Endodermal cell (in vitro differentiated cells): ENCODE measurements around the gene GRM4. TPM values are rescaled to one million over a fixed set of nuclear protein-coding genes. Genes with fewer than 3 reads are reported as not detected.

Experiments used
- DNase-seq: peaks from one replicate; pipeline ENCODE4 v3.0.0-alpha.2; 2017
- H3K27ac ChIP-seq: 2 replicates; pipeline ENCODE4 v1.5.1; 2013; ENCODE audit warnings: mild to moderate bottlenecking, low read depth, low read length, moderate library complexity
- H3K27me3 ChIP-seq: 2 replicates; pipeline ENCODE4 v1.6.1; 2013; ENCODE audit warnings: mild to moderate bottlenecking, low read length, moderate library complexity; ENCODE audit not compliant: insufficient read depth, control insufficient read depth, poor library complexity, severe bottlenecking
- H3K36me3 ChIP-seq: 2 replicates; pipeline ENCODE4 v1.7.0; 2013; ENCODE audit warnings: mild to moderate bottlenecking, low read length, moderate library complexity; ENCODE audit not compliant: control insufficient read depth, insufficient read depth
- H3K4me1 ChIP-seq: one replicate; pipeline ENCODE4 v1.7.0; 2013; ENCODE audit warnings: low read length; ENCODE audit not compliant: control insufficient read depth, insufficient read depth
- H3K4me3 ChIP-seq: 2 replicates; pipeline ENCODE4 v1.5.1; 2013; ENCODE audit warnings: mild to moderate bottlenecking, low read length, moderate library complexity
- H3K9ac ChIP-seq: 2 replicates; pipeline ENCODE4 v1.6.1; 2013; ENCODE audit warnings: mild to moderate bottlenecking, low read length, moderate library complexity; ENCODE audit not compliant: poor library complexity, severe bottlenecking; ENCODE audit errors: extremely low read depth
- H3K9me3 ChIP-seq: 2 replicates; pipeline ENCODE4 v1.6.1; 2013; ENCODE audit warnings: mild to moderate bottlenecking, low read length, moderate library complexity; ENCODE audit not compliant: control insufficient read depth
- H3K27ac Mint-ChIP-seq: 2 replicates; pipeline ENCODE4 v1.8.0; 2020; ENCODE audit warnings: mixed read lengths
- H3K27me3 Mint-ChIP-seq: 2 replicates; pipeline ENCODE4 v1.8.0; 2021; ENCODE audit warnings: mild to moderate bottlenecking, mixed read lengths; ENCODE audit not compliant: insufficient read depth
- H3K36me3 Mint-ChIP-seq: 2 replicates; pipeline ENCODE4 v1.8.0; 2020; ENCODE audit warnings: low read depth, mixed read lengths
- H3K4me1 Mint-ChIP-seq: 2 replicates; pipeline ENCODE4 v1.8.0; 2020; ENCODE audit warnings: mixed read lengths
- H3K4me3 Mint-ChIP-seq: 2 replicates; pipeline ENCODE4 v1.8.0; 2020; ENCODE audit warnings: mild to moderate bottlenecking, moderate library complexity, mixed read lengths
- H3K9me3 Mint-ChIP-seq: 2 replicates; pipeline ENCODE4 v1.8.0; 2020; ENCODE audit warnings: mild to moderate bottlenecking, mixed read lengths
- WGBS, 2 experiments: methylation state at CpG; one replicate each; pipeline versions ENCODE4 v1.1.5 to v1.1.7; 2013; ENCODE audit warnings: missing lambda C conversion rate in 2 of 2, mixed read lengths in 1 of 2; ENCODE audit not compliant: insufficient coverage in 1 of 2, insufficient read length in 1 of 2; 5-methylcytosine and 5-hydroxymethylcytosine counted together
- total RNA-seq, 2 donors: library from RNA; stranded (reverse); fragmentation: NEBNext Ultra II Directional in 1 of 2; extraction: Animal tissue kit (Norgen Biotek cat#: 25700) in 1 of 2; gene quantifications; 2 replicates in 1 of 2; 3 replicates in 1 of 2; pipeline ENCODE4 v1.2.1, GENCODE V29; 2021
- TF ChIP-seq, protein P1 (sequence below): fragments of 200-600 bp; sonication (generic); conservative IDR thresholded peaks from 2 replicates; pipeline ENCODE4 v1.5.0; 2021; ENCODE audit warnings: antibody characterized with exemption, mild to moderate bottlenecking

The GRM4 gene
- total RNA-seq, 2 donors from 2014 or later = 3.1 to 9.1 TPM

GRCh38 chr6:34047913-34048867 lies 97.7 kb downstream of the GRM4 start:
- Histone ChIP-seq H3K4me3 (no peak overlapping the region), H3K36me3 (no peaks in the 10 kb centered on the region), H3K9me3 (no peaks in the 10 kb centered on the region), H3K4me1 (peaks cover 8% of the 10 kb centered on the region), H3K27ac (no peak overlapping the region), H3K27me3 (peaks cover 17% of the 10 kb centered on the region), H3K9ac (no peak overlapping the region)
- peaks cover 31% of the 10 kb centered on the region for H3K27me3 Mint-ChIP-seq
- TF ChIP-seq, protein P1, sequence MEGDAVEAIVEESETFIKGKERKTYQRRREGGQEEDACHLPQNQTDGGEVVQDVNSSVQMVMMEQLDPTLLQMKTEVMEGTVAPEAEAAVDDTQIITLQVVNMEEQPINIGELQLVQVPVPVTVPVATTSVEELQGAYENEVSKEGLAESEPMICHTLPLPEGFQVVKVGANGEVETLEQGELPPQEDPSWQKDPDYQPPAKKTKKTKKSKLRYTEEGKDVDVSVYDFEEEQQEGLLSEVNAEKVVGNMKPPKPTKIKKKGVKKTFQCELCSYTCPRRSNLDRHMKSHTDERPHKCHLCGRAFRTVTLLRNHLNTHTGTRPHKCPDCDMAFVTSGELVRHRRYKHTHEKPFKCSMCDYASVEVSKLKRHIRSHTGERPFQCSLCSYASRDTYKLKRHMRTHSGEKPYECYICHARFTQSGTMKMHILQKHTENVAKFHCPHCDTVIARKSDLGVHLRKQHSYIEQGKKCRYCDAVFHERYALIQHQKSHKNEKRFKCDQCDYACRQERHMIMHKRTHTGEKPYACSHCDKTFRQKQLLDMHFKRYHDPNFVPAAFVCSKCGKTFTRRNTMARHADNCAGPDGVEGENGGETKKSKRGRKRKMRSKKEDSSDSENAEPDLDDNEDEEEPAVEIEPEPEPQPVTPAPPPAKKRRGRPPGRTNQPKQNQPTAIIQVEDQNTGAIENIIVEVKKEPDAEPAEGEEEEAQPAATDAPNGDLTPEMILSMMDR = no peak
- no peaks in the 10 kb centered on the region for H3K9me3 Mint-ChIP-seq
- no peak overlapping the region for H3K27ac Mint-ChIP-seq
- peaks cover 42% of the 10 kb centered on the region for H3K4me1 Mint-ChIP-seq
- H3K4me3 Mint-ChIP-seq = no peak overlapping the region
- H3K36me3 Mint-ChIP-seq = no peaks in the 10 kb centered on the region
- 76 to 78% methylated on average over 9 to 14 of the region's 15 CpGs for WGBS, 2 experiments
- peak; percentile 62 for DNase-seq

DNA sequence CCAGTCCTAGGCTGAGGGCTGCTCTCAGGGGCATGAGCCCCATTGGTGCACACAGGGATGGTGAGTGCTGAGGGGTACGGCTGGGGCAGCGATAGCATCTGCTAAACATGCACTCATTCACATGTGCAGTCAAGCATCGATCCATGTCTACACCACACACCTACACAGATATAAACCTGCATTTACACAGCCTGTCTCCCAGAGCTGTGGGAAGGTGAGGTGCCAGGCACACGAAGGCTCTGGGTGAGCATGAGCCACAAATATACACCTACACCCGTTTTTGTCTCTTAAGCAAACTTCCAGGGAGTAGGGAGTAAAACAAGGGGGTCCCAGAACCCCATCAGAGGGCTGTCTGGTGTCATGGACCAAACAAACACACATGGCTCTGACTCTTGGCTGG lies 99.3 kb downstream of the GRM4 start:
- Histone ChIP-seq H3K36me3 (no peaks in the 10 kb centered on the region), H3K27ac (no peak overlapping the region), H3K4me1 (peaks cover 7% of the 10 kb centered on the region), H3K9me3 (no peaks in the 10 kb centered on the region), H3K9ac (no peak overlapping the region), H3K4me3 (no peak overlapping the region), H3K27me3 (peaks cover 17% of the 10 kb centered on the region)
- Mint-ChIP-seq H3K4me3 (no peak overlapping the region), H3K36me3 (no peaks in the 10 kb centered on the region), H3K27me3 (peaks cover 31% of the 10 kb centered on the region), H3K4me1 (peaks cover 32% of the 10 kb centered on the region), H3K9me3 (no peaks in the 10 kb centered on the region), H3K27ac (no peak overlapping the region)
- TF ChIP-seq, protein P1 = no peak
- DNase-seq = no peak
- 80 to 85% methylated on average over 1 to 5 of the region's 5 CpGs for WGBS, 2 experiments

- H3K27me3 Mint-ChIP-seq = peaks cover 26% of the 10 kb centered on the region
- peaks cover 17% of the 10 kb centered on the region for H3K27me3 ChIP-seq
- peaks cover 7% of the 10 kb centered on the region for H3K4me1 ChIP-seq
- no peaks in the 10 kb centered on the region for H3K9me3 Mint-ChIP-seq
- H3K4me1 Mint-ChIP-seq = peaks cover 32% of the 10 kb centered on the region
- no peak overlapping the region for H3K9ac ChIP-seq
- 66 to 77% methylated on average over 4 to 8 of the region's 8 CpGs for WGBS, 2 experiments
- H3K36me3 ChIP-seq = no peaks in the 10 kb centered on the region
- no peak overlapping the region for H3K4me3 Mint-ChIP-seq
- H3K4me3 ChIP-seq = no peak overlapping the region
- H3K36me3 Mint-ChIP-seq = no peaks in the 10 kb centered on the region
- H3K27ac Mint-ChIP-seq = no peak overlapping the region
- no peaks in the 10 kb centered on the region for H3K9me3 ChIP-seq
- TF ChIP-seq, protein P1 = no peak
- H3K27ac ChIP-seq = no peak overlapping the region
- DNase-seq = no peak
These were observed 100.1 kb downstream of the GRM4 start for GRCh38 chr6:34045771-34046170.
